A549 (cell line): Measurements from ENCODE around the gene MAP6. TPM values are rescaled to one million over a fixed set of nuclear protein-coding genes. Genes with fewer than 3 reads are reported as not detected.

ENCODE experiments used
- ATAC-seq, 2 experiments: fragments of 200-7000 bp in 1 of 2; fragments of >200 bp in 1 of 2; cut with Nextera tagmentation in 1 of 2; cut with Tn5 transposase in 1 of 2; 3 replicates each; pipeline versions ENCODE4 v1.8.0 to v1.9.1; 2018 to 2020; ENCODE audit warnings: mild to moderate bottlenecking in 1 of 2, moderate library complexity in 1 of 2
- CTCF ChIA-PET: fragments of 300-600 bp; sonication (Branson Sonifier 250); formaldehyde crosslinking; extraction: SDS; loops from one replicate; lab custom pipeline; 2021; ENCODE audit warnings: antibody characterized with exemption, inconsistent platforms; lab: Yijun Ruan, JAX
- POLR2A ChIA-PET: fragments of 350-600 bp; formaldehyde crosslinking; extraction: SDS; loops from one replicate; lab custom pipeline; 2021; ENCODE audit warnings: antibody characterized with exemption, inconsistent platforms; lab: Yijun Ruan, JAX
- DNase-seq, 2 experiments: peaks; one replicate each; pipeline versions ENCODE4 v3.0.0 to v3.0.0-alpha.2; 2011 to 2016; ENCODE audit warnings: low read depth in 1 of 2, low spot score in 1 of 2
- FAIRE-seq: peaks from 2 replicates; lab custom pipeline; 2011; peaks lifted over from hg19 to GRCh38; lab: Jason Lieb, UNC
- H3K27ac ChIP-seq, 2 experiments: fragments of >200 bp; sonication (Bioruptor Twin); formaldehyde crosslinking; 3 replicates each; pipeline ENCODE4 v1.5.1; 2016 to 2017
- H3K4me1 ChIP-seq: fragments of >200 bp; sonication (Bioruptor Twin); formaldehyde crosslinking; 3 replicates; pipeline ENCODE4 v1.6.1; 2016
- H3K4me2 ChIP-seq: fragments of >200 bp; sonication (Bioruptor Twin); formaldehyde crosslinking; 3 replicates; pipeline ENCODE4 v1.6.1; 2016
- H3K4me3 ChIP-seq: fragments of >200 bp; sonication (Bioruptor Twin); formaldehyde crosslinking; 3 replicates; pipeline ENCODE4 v1.5.1; 2016
- H3K9me3 ChIP-seq: fragments of >200 bp; sonication (Bioruptor Twin); formaldehyde crosslinking; 3 replicates; pipeline ENCODE4 v1.6.1; 2016
- CBX8 ChIP-seq: fragments of 200-600 bp; sonication (generic); IDR thresholded peaks from 2 replicates; pipeline ENCODE4 v1.6.1; 2016
- CTCF ChIP-seq: fragments of >200 bp; sonication (Bioruptor Twin); formaldehyde crosslinking; IDR thresholded peaks from 3 replicates; pipeline ENCODE4 v1.5.1; 2016
- EHF ChIP-seq: fragments of 250-450 bp; sonication (Bioruptor Pico); IDR thresholded peaks from 2 replicates; pipeline ENCODE4 v1.5.0; 2020; ENCODE audit warnings: mild to moderate bottlenecking
- EHMT2 ChIP-seq: fragments of 200-600 bp; sonication (generic); IDR thresholded peaks from 2 replicates; pipeline ENCODE4 v1.6.1; 2016; ENCODE audit warnings: antibody characterized with exemption, low read depth, mild to moderate bottlenecking, moderate library complexity
- KDM1A ChIP-seq: fragments of 200-600 bp; sonication (generic); IDR thresholded peaks from 2 replicates; pipeline ENCODE4 v1.6.1; 2016; ENCODE audit warnings: low read depth, mild to moderate bottlenecking
- KDM5A ChIP-seq: fragments of 200-600 bp; sonication (generic); IDR thresholded peaks from 2 replicates; pipeline ENCODE4 v1.6.1; 2016; ENCODE audit warnings: antibody characterized with exemption, mild to moderate bottlenecking
- POLR2A ChIP-seq: IDR thresholded peaks from 2 replicates; pipeline ENCODE4 v1.6.1; 2012; ENCODE audit warnings: mild to moderate bottlenecking, low read length
- POLR2AphosphoS2 ChIP-seq: conservative IDR thresholded peaks from 2 replicates; pipeline ENCODE4 v1.6.1; 2012; ENCODE audit warnings: low read length, improper control_type of control experiment, inconsistent platforms
- ZNF302 ChIP-seq: fragments of 250-450 bp; sonication (Bioruptor Pico); IDR thresholded peaks from 2 replicates; pipeline ENCODE4 v1.9.0; 2021; ENCODE audit warnings: inconsistent platforms, mild to moderate bottlenecking, moderate library complexity
- WGBS: methylation state at CpG from one replicate; pipeline ENCODE4 v1.1.6; 2017; ENCODE audit errors: missing lambda C conversion rate; 5-methylcytosine and 5-hydroxymethylcytosine counted together
- polyA plus RNA-seq, 4 experiments: library from polyadenylated mRNA; depleted of rRNA in 3 of 4; stranded (reverse); fragments of >200 nt; fragmentation: RNase III in 1 of 4; extraction: RNeasy Plus Mini Kit Qiagen cat#74134 plus additional on column Dnase treatment in 1 of 4; gene quantifications; 2 replicates in 3 of 4; 3 replicates in 1 of 4; pipeline ENCODE4 v1.2.3, GENCODE V29; 2011 to 2017
- TF ChIP-seq, protein P1 (sequence below): IDR thresholded peaks from 2 replicates; pipeline ENCODE4 v1.6.1; 2012; ENCODE audit warnings: low read depth, borderline replicate concordance
- TF ChIP-seq, protein P2 (sequence below): fragments of 150-350 bp; IDR thresholded peaks from 2 replicates; pipeline ENCODE4 v1.6.1; 2014; ENCODE audit warnings: low read depth, mild to moderate bottlenecking, low read length
- TF ChIP-seq, protein P3 (sequence below): IDR thresholded peaks from 2 replicates; pipeline ENCODE4 v1.6.1; 2012
- TF ChIP-seq, protein P4 (sequence below): fragments of 450-650 bp; IDR thresholded peaks from 2 replicates; pipeline ENCODE4 v1.6.1; 2014; ENCODE audit warnings: antibody characterized with exemption

Gene MAP6
- polyA plus RNA-seq, 2 of the 4 experiments (the other 2 are of a cell fraction), result 1.1 to 2.1 TPM

DNA sequence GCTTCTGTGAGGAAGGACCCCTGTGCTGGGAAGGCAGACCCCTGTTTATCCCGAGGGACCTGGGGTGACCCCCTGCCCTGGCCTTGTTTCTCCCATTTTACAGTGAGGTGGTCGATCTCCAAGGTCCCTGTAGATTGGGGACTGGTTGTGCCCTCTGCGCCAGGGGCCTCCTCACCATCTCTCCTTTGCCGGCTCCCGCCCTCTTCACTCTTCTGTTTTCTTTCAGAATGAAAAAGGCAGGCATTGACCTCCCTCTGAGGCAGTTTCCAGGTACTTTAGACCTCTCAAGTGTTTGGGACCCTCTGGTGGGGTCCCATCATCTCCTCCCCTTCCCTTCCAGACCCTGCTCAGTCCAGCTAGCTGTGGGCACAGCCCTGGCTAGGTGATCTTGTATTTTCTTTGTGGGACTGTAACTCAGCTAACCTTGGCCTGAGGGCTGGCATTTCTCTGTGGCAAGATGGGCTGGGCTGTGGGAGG is 105.3 kb downstream of the MAP6 start:
- H3K9me3 ChIP-seq, result no peaks in the 10 kb centered on the region
- CTCF ChIA-PET, result interaction anchor here (1.4 to 17.9 kb wide), 4 partner anchors 10 to 179 kb away, joined by 3 to 137 read pairs (median 7); no protein-coding TSS in a partner anchor
- TF ChIP-seq, protein P1, sequence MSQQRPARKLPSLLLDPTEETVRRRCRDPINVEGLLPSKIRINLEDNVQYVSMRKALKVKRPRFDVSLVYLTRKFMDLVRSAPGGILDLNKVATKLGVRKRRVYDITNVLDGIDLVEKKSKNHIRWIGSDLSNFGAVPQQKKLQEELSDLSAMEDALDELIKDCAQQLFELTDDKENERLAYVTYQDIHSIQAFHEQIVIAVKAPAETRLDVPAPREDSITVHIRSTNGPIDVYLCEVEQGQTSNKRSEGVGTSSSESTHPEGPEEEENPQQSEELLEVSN, result no peak
- no peak for TF ChIP-seq KDM5A
- no peak for TF ChIP-seq ZNF302 (CRISPR knock-in tag)
- TF ChIP-seq EHMT2, result no peak
- TF ChIP-seq, protein P2, sequence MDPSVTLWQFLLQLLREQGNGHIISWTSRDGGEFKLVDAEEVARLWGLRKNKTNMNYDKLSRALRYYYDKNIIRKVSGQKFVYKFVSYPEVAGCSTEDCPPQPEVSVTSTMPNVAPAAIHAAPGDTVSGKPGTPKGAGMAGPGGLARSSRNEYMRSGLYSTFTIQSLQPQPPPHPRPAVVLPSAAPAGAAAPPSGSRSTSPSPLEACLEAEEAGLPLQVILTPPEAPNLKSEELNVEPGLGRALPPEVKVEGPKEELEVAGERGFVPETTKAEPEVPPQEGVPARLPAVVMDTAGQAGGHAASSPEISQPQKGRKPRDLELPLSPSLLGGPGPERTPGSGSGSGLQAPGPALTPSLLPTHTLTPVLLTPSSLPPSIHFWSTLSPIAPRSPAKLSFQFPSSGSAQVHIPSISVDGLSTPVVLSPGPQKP, result no peak
- no peak for TF ChIP-seq CBX8
- TF ChIP-seq CTCF, result no peak
- no peak for TF ChIP-seq EHF
- no peak for TF ChIP-seq POLR2AphosphoS2
- no peak for FAIRE-seq
- WGBS, result 46% methylated on average over 5 of the region's 5 CpGs
- peaks cover 51% of the 10 kb centered on the region for H3K4me1 ChIP-seq
- no peak for ATAC-seq
- H3K4me2 ChIP-seq, result peak overlapping the region; percentile 96
- no peak for DNase-seq
- H3K27ac ChIP-seq, result peak overlapping the region; percentile 97
- H3K4me3 ChIP-seq, result peak overlapping the region; percentile 90
- POLR2A ChIA-PET, result interaction anchor here (1.3 to 1.6 kb wide), 3 partner anchors 11 to 40 kb away, joined by 3 to 24 read pairs (median 4); no protein-coding TSS in a partner anchor

DNA sequence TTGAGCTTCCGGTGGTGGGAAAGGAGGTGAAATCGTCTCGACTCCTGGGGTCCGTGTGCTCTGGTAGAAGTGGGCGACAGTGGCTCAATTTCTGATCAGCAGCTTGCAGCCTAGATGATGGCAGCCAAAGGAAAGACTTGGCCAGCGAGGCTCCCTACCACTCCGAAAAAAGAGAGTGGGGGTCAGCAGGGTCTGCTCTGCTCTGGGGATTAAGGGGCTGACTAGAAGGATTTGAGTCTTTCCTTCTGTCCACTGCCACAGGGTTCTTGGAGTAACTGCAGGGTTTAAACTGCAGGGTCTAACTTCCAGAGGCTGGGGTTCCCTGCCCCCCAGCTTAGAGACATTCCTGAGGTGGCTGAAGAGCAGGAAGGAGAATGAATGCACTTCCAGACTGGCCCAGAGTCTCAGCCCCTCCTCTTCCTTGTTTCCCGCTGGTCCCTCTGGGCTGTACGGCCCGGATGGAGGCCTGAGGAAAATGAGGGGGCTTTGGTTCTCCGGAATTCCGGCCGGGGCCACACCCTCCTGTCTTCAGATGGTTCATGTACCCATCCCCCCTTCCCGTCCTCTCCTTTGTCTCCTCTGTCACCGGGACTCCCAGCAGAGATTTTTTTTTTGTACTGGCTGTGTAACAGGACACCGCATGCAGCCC is 105.9 kb downstream of the MAP6 start:
- H3K4me1 ChIP-seq, result peaks cover 57% of the 10 kb centered on the region
- TF ChIP-seq, protein P3, sequence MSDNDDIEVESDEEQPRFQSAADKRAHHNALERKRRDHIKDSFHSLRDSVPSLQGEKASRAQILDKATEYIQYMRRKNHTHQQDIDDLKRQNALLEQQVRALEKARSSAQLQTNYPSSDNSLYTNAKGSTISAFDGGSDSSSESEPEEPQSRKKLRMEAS, result peak; percentile 11; the same call in 1 of the 2 replicates
- TF ChIP-seq POLR2A (no peak), KDM1A (no peak)
- TF ChIP-seq, protein P1, result peak; percentile 65
- TF ChIP-seq, protein P4, sequence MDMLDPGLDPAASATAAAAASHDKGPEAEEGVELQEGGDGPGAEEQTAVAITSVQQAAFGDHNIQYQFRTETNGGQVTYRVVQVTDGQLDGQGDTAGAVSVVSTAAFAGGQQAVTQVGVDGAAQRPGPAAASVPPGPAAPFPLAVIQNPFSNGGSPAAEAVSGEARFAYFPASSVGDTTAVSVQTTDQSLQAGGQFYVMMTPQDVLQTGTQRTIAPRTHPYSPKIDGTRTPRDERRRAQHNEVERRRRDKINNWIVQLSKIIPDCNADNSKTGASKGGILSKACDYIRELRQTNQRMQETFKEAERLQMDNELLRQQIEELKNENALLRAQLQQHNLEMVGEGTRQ, result no peak
- peak overlapping the region; percentile 96 for H3K4me2 ChIP-seq
- ATAC-seq (peak; percentile 5 to 51; a peak in 3 of 6 replicates), DNase-seq (peak in 1 of 2 experiments; percentile 40), FAIRE-seq (no peak)
- ChIA-PET POLR2A (interaction anchor here (0.6 to 2.0 kb wide), 8 partner anchors 9 to 41 kb away, joined by 3 to 24 read pairs (median 6); no protein-coding TSS in a partner anchor), CTCF (interaction anchor here (1.7 to 17.9 kb wide), 3 partner anchors 12 to 117 kb away, joined by 5 to 137 read pairs (median 7); no protein-coding TSS in a partner anchor)
- 4% methylated on average over 16 of the region's 16 CpGs for WGBS
- peak overlapping the region; percentile 97 for H3K27ac ChIP-seq
- peak overlapping the region; percentile 90 for H3K4me3 ChIP-seq
- H3K9me3 ChIP-seq, result no peaks in the 10 kb centered on the region
